Measurements from ENCODE around the gene PDGFA. TPM values are rescaled to one million over a fixed set of nuclear protein-coding genes. Genes with fewer than 3 reads are reported as not detected.

PDGFA gene
- total and polyA plus RNA-seq, 2 experiments from 2014 or later = 35.6 to 43.1 TPM

- H3K4me3 ChIP-seq = no peak overlapping the region
- TF ChIP-seq NANOG (IDR thresholded peaks at IDR 0.05; ENCODE audit: borderline replicate concordance) (no peak), REST (IDR thresholded peaks at IDR 0.05; ENCODE audit: unreplicated experiment) (no peak), POLR2AphosphoS5 (IDR thresholded peaks at IDR 0.05; ENCODE audit: low read depth) (no peak), CTCF (conservative IDR thresholded peaks at IDR 0.05; ENCODE audit: low read depth in 2 of 2) (no peak), STAT1 (IDR thresholded peaks at IDR 0.05; ENCODE audit: unreplicated experiment) (no peak), CREB1 (CRISPR knock-in tag; IDR thresholded peaks at IDR 0.05; ENCODE audit: low read depth) (no peak), EZH2 (IDR thresholded peaks at IDR 0.05; ENCODE audit: low read depth, unreplicated experiment) (no peak), ZNF331 (CRISPR knock-in tag; IDR thresholded peaks at IDR 0.05; ENCODE audit: low read depth) (no peak), ZNF114 (CRISPR knock-in tag; IDR thresholded peaks at IDR 0.05) (no peak), JUNB (IDR thresholded peaks at IDR 0.05; ENCODE audit: unreplicated experiment) (no peak)
- H3K27ac ChIP-seq (ENCODE audit: low read depth) = no peak overlapping the region
- DNase-seq (ENCODE audit: low spot score) = no peak
- peaks cover 3% of the 10 kb centered on the region for H3K36me3 Mint-ChIP-seq (ENCODE audit: low read depth)
- H3K9me2 ChIP-seq (ENCODE audit: insufficient read depth) = peaks cover 5% of the 10 kb centered on the region
- no peak overlapping the region for H3K4me2 ChIP-seq
- no peak overlapping the region for H3K27ac Mint-ChIP-seq
- peaks cover 4% of the 10 kb centered on the region; the same call in 1 of the 3 replicates for H3K9me3 Mint-ChIP-seq
- H3K4me1 ChIP-seq (ENCODE audit: insufficient read depth) = no peaks in the 10 kb centered on the region
- peaks cover 4% of the 10 kb centered on the region; the same call in 1 of the 2 replicates for H3K79me2 ChIP-seq (replicated peaks; ENCODE audit: insufficient read depth)
- no peak overlapping the region for H3K4me3 Mint-ChIP-seq
- H3F3A ChIP-seq (replicated peaks; ENCODE audit: low read depth) = no peaks in the 10 kb centered on the region
- H3K27me3 ChIP-seq (ENCODE audit: insufficient read depth) = no peaks in the 10 kb centered on the region
- H2AFZ ChIP-seq = no peak overlapping the region
- H4K20me1 ChIP-seq (replicated peaks; ENCODE audit: insufficient read depth) = no peaks in the 10 kb centered on the region
- no peak for ATAC-seq
- no peaks in the 10 kb centered on the region for H3K36me3 ChIP-seq (ENCODE audit: insufficient read depth)
- H3K4me1 Mint-ChIP-seq = peaks cover 3% of the 10 kb centered on the region; the same call in 2 of the 3 replicates
- peaks cover 6% of the 10 kb centered on the region for H3K27me3 Mint-ChIP-seq (ENCODE audit: insufficient read depth, low read depth, poor library complexity)
Observed at GRCh38 chr7:567305-567883, 47.7 kb upstream of the PDGFA start.

GRCh38 chr7:566100-566499 lies 46.5 kb upstream of the PDGFA start:
- Histone ChIP-seq H3K4me3 (no peak overlapping the region), H3K36me3 (ENCODE audit: insufficient read depth) (no peaks in the 10 kb centered on the region), H3K4me2 (no peak overlapping the region), H3K27ac (ENCODE audit: low read depth) (no peak overlapping the region), H4K20me1 (replicated peaks; ENCODE audit: insufficient read depth) (no peaks in the 10 kb centered on the region), H3K4me1 (ENCODE audit: insufficient read depth) (no peaks in the 10 kb centered on the region), H2AFZ (no peak overlapping the region), H3K9me2 (ENCODE audit: insufficient read depth) (peaks cover 5% of the 10 kb centered on the region), H3F3A (replicated peaks; ENCODE audit: low read depth) (no peaks in the 10 kb centered on the region), H3K79me2 (replicated peaks; ENCODE audit: insufficient read depth) (peaks cover 4% of the 10 kb centered on the region; the same call in 1 of the 2 replicates), H3K27me3 (ENCODE audit: insufficient read depth) (no peaks in the 10 kb centered on the region)
- DNase-seq (ENCODE audit: low spot score) (no peak), ATAC-seq (no peak)
- Mint-ChIP-seq H3K36me3 (ENCODE audit: low read depth) (peaks cover 3% of the 10 kb centered on the region), H3K27ac (no peak overlapping the region), H3K9me3 (peaks cover 4% of the 10 kb centered on the region; the same call in 1 of the 3 replicates), H3K27me3 (ENCODE audit: insufficient read depth, low read depth, poor library complexity) (peaks cover 10% of the 10 kb centered on the region), H3K4me1 (no peaks in the 10 kb centered on the region; the same call in 2 of the 3 replicates), H3K4me3 (no peak overlapping the region)
- TF ChIP-seq ETS1 (IDR thresholded peaks at IDR 0.05) (no peak), ZNF331 (CRISPR knock-in tag; IDR thresholded peaks at IDR 0.05; ENCODE audit: low read depth) (no peak)

Data from GM23338 (cell line).